Sigmoid colon (tissue), 7 donors: ENCODE measurements around the gene ZNF853. TPM values are rescaled to one million over a fixed set of nuclear protein-coding genes. Genes with fewer than 3 reads are reported as not detected.
A peak's percentile ranks its signal among the peaks of the same experiment; 100 is the strongest.

Experiments
- DNase-seq: peaks from one replicate; pipeline ENCODE4 v3.0.0-alpha.2; 2019
- H3K27ac ChIP-seq, 4 donors: fragments of 200-600 bp; sonication (generic); one replicate each; pipeline ENCODE4 v1.5.1; 2016 to 2019; ENCODE audit warnings: mild to moderate bottlenecking in 1 of 4
- H3K27me3 ChIP-seq, 3 donors: fragments of 200-600 bp; sonication (generic); one replicate each; pipeline ENCODE4 v1.5.1; 2019; ENCODE audit warnings: mild to moderate bottlenecking in 1 of 3
- H3K36me3 ChIP-seq, 4 donors: fragments of 200-600 bp; sonication (generic); one replicate each; pipeline ENCODE4 v1.5.1; 2016 to 2019
- H3K4me1 ChIP-seq, 4 donors: fragments of 200-600 bp; sonication (generic); one replicate each; pipeline ENCODE4 v1.5.1; 2017 to 2019
- H3K4me3 ChIP-seq, 4 donors: fragments of 200-600 bp; sonication (generic); one replicate each; pipeline ENCODE4 v1.5.1; 2017 to 2019; ENCODE audit warnings: mild to moderate bottlenecking in 2 of 4, moderate library complexity in 1 of 4
- H3K9me3 ChIP-seq, 4 donors: fragments of 200-600 bp in 3 of 4; sonication (generic) in 3 of 4; one replicate each; pipeline versions ENCODE4 v1.5.1 to v1.6.1; 2013 to 2019
- CTCF ChIP-seq, 4 experiments: fragments of 450-650 bp in 3 of 4; fragments of 200-600 bp in 1 of 4; IDR thresholded peaks; one replicate each; pipeline ENCODE4 v1.5.1; 2016 to 2019; ENCODE audit warnings: antibody characterized with exemption in 4 of 4, mild to moderate bottlenecking in 3 of 4, moderate library complexity in 2 of 4
- EP300 ChIP-seq, 4 donors: sonication (generic); formaldehyde crosslinking; IDR thresholded peaks; one replicate each; pipeline ENCODE4 v1.6.1; 2017; ENCODE audit warnings: antibody characterized with exemption in 4 of 4
- POLR2A ChIP-seq, 2 donors: fragments of 450-650 bp; IDR thresholded peaks; one replicate each; pipeline ENCODE4 v1.6.1; 2016; ENCODE audit warnings: antibody characterized with exemption in 2 of 2, mild to moderate bottlenecking in 2 of 2, moderate library complexity in 2 of 2
- POLR2AphosphoS5 ChIP-seq, 4 donors: sonication (generic); formaldehyde crosslinking; IDR thresholded peaks; one replicate each; pipeline ENCODE4 v1.6.1; 2017; ENCODE audit warnings: antibody characterized with exemption in 4 of 4
- WGBS, 2 donors: extraction: QIAGEN DNeasy Blood & Tissue Kit; methylation state at CpG; one replicate each; pipeline ENCODE4 v1.1.7; 2013; 5-methylcytosine and 5-hydroxymethylcytosine counted together
- intact Hi-C: fragments of 100-400 bp; cut with DNase I; formaldehyde crosslinking; loops from one replicate; pipeline ENCODE4 v1.15.1; 2023
- polyA plus RNA-seq, 3 donors: library from polyadenylated mRNA; stranded (reverse); fragments of 200-250 nt; gene quantifications; one replicate each; pipeline ENCODE4 v1.2.3, GENCODE V29; 2013
- total RNA-seq, 4 donors: library from RNA; depleted of rRNA; stranded (reverse); fragments of >200 nt; gene quantifications; one replicate each; pipeline ENCODE4 v1.1.0, GENCODE V29; 2016
- donor health status: healthy with polysubstance abuse.
- donor health status: Bipolar disorder and iron deficiency.
- donor health status: healthy.

The ZNF853 gene
- total and polyA plus RNA-seq, 7 donors, result 0.69 to 36.0 (median 20.0) TPM

- H3K36me3 ChIP-seq, result peaks cover 4 to 17% (median 5%) of the 10 kb centered on the region in 4 donors
- DNase-seq, result no peak
- H3K9me3 ChIP-seq, result no peaks in the 10 kb centered on the region
- TF ChIP-seq EP300 (IDR thresholded peaks at IDR 0.05) (no peak), POLR2A (IDR thresholded peaks at IDR 0.05) (no peak), POLR2AphosphoS5 (IDR thresholded peaks at IDR 0.05) (no peak), CTCF (IDR thresholded peaks at IDR 0.05) (no peak)
- no peak overlapping the region for H3K27ac ChIP-seq
- 51 to 80% methylated on average over 7 of the region's 7 CpGs for WGBS, 2 donors
- no peak overlapping the region for H3K4me3 ChIP-seq
- intact Hi-C loops, result no loop called here
- no peaks in the 10 kb centered on the region for H3K27me3 ChIP-seq
- peaks cover 0 to 20% (median 15%) of the 10 kb centered on the region in 4 donors for H3K4me1 ChIP-seq
Observed at GRCh38 chr7:6612819-6613218, 2.6 kb upstream of the ZNF853 start.

- Histone ChIP-seq H3K27ac (no peak overlapping the region), H3K9me3 (no peaks in the 10 kb centered on the region), H3K4me3 (no peak overlapping the region), H3K36me3 (peaks cover 0 to 15% (median 0%) of the 10 kb centered on the region in 4 donors), H3K4me1 (peaks cover 0 to 20% (median 15%) of the 10 kb centered on the region in 4 donors), H3K27me3 (no peaks in the 10 kb centered on the region)
- DNase-seq, result no peak
- WGBS, 2 donors, result 9 to 47% methylated on average over 2 of the region's 2 CpGs
- no peak for TF ChIP-seq EP300 (IDR thresholded peaks at IDR 0.05)
- no peak for TF ChIP-seq POLR2AphosphoS5 (IDR thresholded peaks at IDR 0.05)
- TF ChIP-seq POLR2A (IDR thresholded peaks at IDR 0.05), result no peak
- TF ChIP-seq CTCF (IDR thresholded peaks at IDR 0.05), result no peak
- intact Hi-C loops, result no loop called here
Observed at GRCh38 chr7:6613706-6614105, 1.7 kb upstream of the ZNF853 start.

GRCh38 chr7:6615723-6616555 lies 529 bp downstream of the ZNF853 start:
- H3K9me3 ChIP-seq, result no peaks in the 10 kb centered on the region
- no peak for DNase-seq
- H3K36me3 ChIP-seq, result peaks cover 0 to 18% (median under 1%) of the 10 kb centered on the region in 4 donors
- TF ChIP-seq CTCF (IDR thresholded peaks at IDR 0.05), result no peak
- TF ChIP-seq EP300 (IDR thresholded peaks at IDR 0.05), result no peak
- TF ChIP-seq POLR2AphosphoS5 (IDR thresholded peaks at IDR 0.05), result no peak
- no peak for TF ChIP-seq POLR2A (IDR thresholded peaks at IDR 0.05)
- peak overlapping the region; percentile 41 to 93 (median 84) for H3K4me3 ChIP-seq
- 8 to 11% methylated on average over 63 of the region's 63 CpGs for WGBS, 2 donors
- no peaks in the 10 kb centered on the region for H3K27me3 ChIP-seq
- peak overlapping the region in 3 of 4 donors; percentile 56 to 64 (median 57) for H3K27ac ChIP-seq
- peaks cover 0 to 20% (median 15%) of the 10 kb centered on the region in 4 donors for H3K4me1 ChIP-seq
- intact Hi-C loops, result no loop called here

GRCh38 chr7:6616854-6617643 lies 1.6 kb downstream of the ZNF853 start:
- Histone ChIP-seq H3K9me3 (no peaks in the 10 kb centered on the region), H3K36me3 (peaks cover 6 to 29% (median 11%) of the 10 kb centered on the region in 4 donors), H3K4me1 (peaks cover 0 to 20% (median 15%) of the 10 kb centered on the region in 4 donors), H3K27ac (no peak overlapping the region), H3K27me3 (no peaks in the 10 kb centered on the region), H3K4me3 (no peak overlapping the region)
- intact Hi-C loops, result no loop called here
- WGBS, 2 donors, result 90 to 91% methylated on average over 20 of the region's 20 CpGs
- TF ChIP-seq CTCF (IDR thresholded peaks at IDR 0.05) (no peak), EP300 (IDR thresholded peaks at IDR 0.05) (no peak), POLR2A (IDR thresholded peaks at IDR 0.05) (no peak), POLR2AphosphoS5 (IDR thresholded peaks at IDR 0.05) (no peak)
- DNase-seq, result no peak
